SK-N-MC (cell line): Measurements from ENCODE around the gene MSH3.

Experiments used
- EZH2 ChIP-seq: fragments of 200-600 bp; sonication (generic); IDR thresholded peaks from one replicate; pipeline ENCODE4 v1.6.1; 2017; ENCODE audit warnings: antibody characterized with exemption
- FOXP2 ChIP-seq: optimal IDR thresholded peaks from 2 replicates; pipeline ENCODE3; 2011; ENCODE audit warnings: mild to moderate bottlenecking, moderate library complexity; ENCODE audit not compliant: insufficient read depth; ENCODE audit errors: extremely low read length, control extremely low read depth
- POLR2AphosphoS5 ChIP-seq: IDR thresholded peaks from 2 replicates; pipeline ENCODE4 v1.6.1; 2012; ENCODE audit warnings: mild to moderate bottlenecking, low read depth, low read length, borderline replicate concordance

- TF ChIP-seq EZH2 (no peak), POLR2AphosphoS5 (no peak), FOXP2 (no peak)
Observed at GRCh38 chr5:80761966-80762365, 107.5 kb downstream of the MSH3 start.
